Breast epithelium (tissue), 4 donors: ENCODE measurements around the gene GFOD1. TPM values are rescaled to one million over a fixed set of nuclear protein-coding genes. Genes with fewer than 3 reads are reported as not detected.
A peak's percentile ranks its signal among the peaks of the same experiment; 100 is the strongest.

Experiments
- DNase-seq, 2 donors: peaks; one replicate each; pipeline ENCODE4 v3.0.0-alpha.2; 2019; ENCODE audit warnings: low spot score in 2 of 2
- H3K27ac ChIP-seq, 2 donors: fragments of 200-600 bp; sonication (generic) in 1 of 2; one replicate each; pipeline ENCODE4 v1.5.1; 2016 to 2019; ENCODE audit warnings: mild to moderate bottlenecking in 1 of 2
- H3K27me3 ChIP-seq, 2 donors: fragments of 200-600 bp; sonication (generic) in 1 of 2; one replicate each; pipeline versions ENCODE4 v1.5.1 to v1.6.0; 2017 to 2019; ENCODE audit warnings: control low read depth in 1 of 2, mild to moderate bottlenecking in 1 of 2
- H3K36me3 ChIP-seq: fragments of 200-600 bp; one replicate; pipeline ENCODE4 v1.5.1; 2019
- H3K4me1 ChIP-seq, 2 donors: fragments of 200-600 bp; sonication (generic); one replicate each; pipeline ENCODE4 v1.5.1; 2016 to 2019; ENCODE audit warnings: control low read depth in 1 of 2
- H3K4me3 ChIP-seq, 3 donors: fragments of 200-600 bp; sonication (generic); 1 replicate in 2 of 3; 2 replicates in 1 of 3; pipeline ENCODE4 v1.5.1; 2016 to 2019; ENCODE audit warnings: mild to moderate bottlenecking in 3 of 3, moderate library complexity in 2 of 3
- H3K9me3 ChIP-seq, 2 donors: fragments of 200-600 bp; sonication (generic) in 1 of 2; one replicate each; pipeline ENCODE4 v1.5.1; 2016 to 2019; ENCODE audit warnings: control low read depth in 1 of 2
- CTCF ChIP-seq, 3 donors: fragments of 450-650 bp; IDR thresholded peaks; one replicate each; pipeline ENCODE4 v1.5.1; 2016 to 2017; ENCODE audit warnings: antibody characterized with exemption in 3 of 3, mild to moderate bottlenecking in 3 of 3, moderate library complexity in 3 of 3
- POLR2A ChIP-seq: fragments of 450-650 bp; IDR thresholded peaks from one replicate; pipeline ENCODE4 v1.6.1; 2016; ENCODE audit warnings: antibody characterized with exemption, mild to moderate bottlenecking, moderate library complexity
- POLR2AphosphoS5 ChIP-seq, 3 donors: sonication (generic); formaldehyde crosslinking; IDR thresholded peaks; one replicate each; pipeline ENCODE4 v1.6.1; 2017; ENCODE audit warnings: antibody characterized with exemption in 3 of 3
- intact Hi-C: fragments of 100-400 bp; cut with DNase I; formaldehyde crosslinking; loops from one replicate; pipeline ENCODE4 v1.15.1; 2023; ENCODE audit warnings: low total_unique reads
- total RNA-seq, 3 donors: library from RNA; depleted of rRNA; stranded (reverse); fragments of >200 nt; gene quantifications; one replicate each; pipeline ENCODE4 v1.1.0, GENCODE V29; 2016

GFOD1 gene
- total RNA-seq, 3 donors from 2014 or later: 11.6 to 33.3 (median 23.3) TPM

GRCh38 chr6:13338038-13338437 is 149.4 kb downstream of the GFOD1 start:
- H3K4me1 ChIP-seq: no peaks in the 10 kb centered on the region
- intact Hi-C loops: no loop called here
- no peak overlapping the region for H3K4me3 ChIP-seq
- H3K27ac ChIP-seq: no peak overlapping the region
- TF ChIP-seq POLR2AphosphoS5 (IDR thresholded peaks at IDR 0.05): no peak
- TF ChIP-seq POLR2A: no peak
- no peak for TF ChIP-seq CTCF (IDR thresholded peaks at IDR 0.05)
- H3K27me3 ChIP-seq: no peaks in the 10 kb centered on the region
- H3K9me3 ChIP-seq: no peaks in the 10 kb centered on the region
- DNase-seq: no peak
- no peaks in the 10 kb centered on the region for H3K36me3 ChIP-seq

GRCh38 chr6:13336553-13336952 is 150.8 kb downstream of the GFOD1 start:
- Histone ChIP-seq H3K36me3 (no peaks in the 10 kb centered on the region), H3K27me3 (no peaks in the 10 kb centered on the region), H3K4me3 (no peak overlapping the region), H3K4me1 (no peaks in the 10 kb centered on the region), H3K9me3 (no peaks in the 10 kb centered on the region), H3K27ac (peak overlapping the region in 1 of 2 donors; percentile 17)
- TF ChIP-seq CTCF (IDR thresholded peaks at IDR 0.05) (peak; percentile 62 to 95 (median 91)), POLR2AphosphoS5 (IDR thresholded peaks at IDR 0.05) (peak in 1 of 3 donors; percentile 50), POLR2A (no peak)
- DNase-seq: peak; percentile 81 to 83
- intact Hi-C loops: no loop called here

- no peaks in the 10 kb centered on the region for H3K36me3 ChIP-seq
- DNase-seq: no peak
- H3K27me3 ChIP-seq: no peaks in the 10 kb centered on the region
- intact Hi-C loops: no loop called here
- H3K9me3 ChIP-seq: no peaks in the 10 kb centered on the region
- TF ChIP-seq CTCF (IDR thresholded peaks at IDR 0.05) (no peak), POLR2AphosphoS5 (IDR thresholded peaks at IDR 0.05) (no peak), POLR2A (no peak)
- H3K4me1 ChIP-seq: no peaks in the 10 kb centered on the region
- no peak overlapping the region for H3K27ac ChIP-seq
- no peak overlapping the region for H3K4me3 ChIP-seq
These were observed 152.4 kb downstream of the GFOD1 start for GRCh38 chr6:13334953-13335352.

GRCh38 chr6:13332349-13332706 is 155.1 kb downstream of the GFOD1 start:
- H3K9me3 ChIP-seq: no peaks in the 10 kb centered on the region
- H3K4me1 ChIP-seq: no peaks in the 10 kb centered on the region
- H3K27me3 ChIP-seq: no peaks in the 10 kb centered on the region
- H3K36me3 ChIP-seq: no peaks in the 10 kb centered on the region
- no peak overlapping the region for H3K4me3 ChIP-seq
- intact Hi-C loops: no loop called here
- H3K27ac ChIP-seq: no peak overlapping the region
- DNase-seq: no peak
- no peak for TF ChIP-seq CTCF (IDR thresholded peaks at IDR 0.05)
- TF ChIP-seq POLR2A: no peak
- TF ChIP-seq POLR2AphosphoS5 (IDR thresholded peaks at IDR 0.05): no peak

- H3K27ac ChIP-seq: no peak overlapping the region
- no peaks in the 10 kb centered on the region for H3K27me3 ChIP-seq
- no peak overlapping the region for H3K4me3 ChIP-seq
- no peaks in the 10 kb centered on the region for H3K36me3 ChIP-seq
- no peak for TF ChIP-seq POLR2A
- TF ChIP-seq POLR2AphosphoS5 (IDR thresholded peaks at IDR 0.05): no peak
- peak; percentile 28 to 59 (median 49) for TF ChIP-seq CTCF (IDR thresholded peaks at IDR 0.05)
- no peak for DNase-seq
- H3K9me3 ChIP-seq: no peaks in the 10 kb centered on the region
- intact Hi-C loops: no loop called here
- no peaks in the 10 kb centered on the region for H3K4me1 ChIP-seq
These were observed 155.7 kb downstream of the GFOD1 start for GRCh38 chr6:13331516-13332348.
